ENCODE results near the gene ZCCHC24.
"Not testable (repeated sequence)": the region's sequence is repeated elsewhere in the genome, so short reads cannot be mapped to it uniquely, and the experiment has no call there.

ZCCHC24 gene

DNA sequence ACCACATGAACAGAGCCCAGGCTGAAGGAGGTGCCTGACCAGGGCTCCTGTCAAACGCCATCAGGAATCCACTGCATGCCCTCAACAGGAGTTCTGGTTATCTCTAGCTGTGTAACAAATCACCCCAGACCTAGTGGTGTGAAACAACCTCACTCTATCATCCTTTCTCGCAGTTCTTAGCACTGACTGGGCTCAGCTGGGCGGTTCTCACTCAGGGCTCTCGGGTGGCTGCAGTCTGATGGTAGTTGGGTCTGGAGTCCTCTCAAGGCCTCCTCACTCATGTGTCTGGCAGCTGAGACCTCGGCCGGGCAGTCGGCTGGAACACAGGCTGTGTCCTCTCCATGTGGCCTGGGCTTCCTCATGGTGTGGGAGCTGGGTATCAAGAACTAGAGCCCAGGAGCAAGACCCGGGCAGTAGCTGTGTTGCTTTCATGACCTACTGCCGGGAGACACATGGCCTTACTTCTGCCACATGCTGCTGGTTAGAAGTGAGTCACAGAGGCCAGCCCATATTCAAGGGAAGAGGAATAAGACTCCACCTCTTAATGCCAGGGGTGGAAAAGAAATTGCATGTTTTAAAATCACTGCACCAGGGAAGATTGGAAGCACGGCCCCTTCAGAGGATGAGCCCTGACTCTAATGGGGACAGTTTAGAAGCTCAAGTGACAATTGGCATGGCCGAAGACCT is 107.5 kb downstream of the ZCCHC24 start:
- FAIRE-seq; DNase-seq (ENCODE audit: extremely low spot score, insufficient read length, low read depth): not testable (repeated sequence)

DNA sequence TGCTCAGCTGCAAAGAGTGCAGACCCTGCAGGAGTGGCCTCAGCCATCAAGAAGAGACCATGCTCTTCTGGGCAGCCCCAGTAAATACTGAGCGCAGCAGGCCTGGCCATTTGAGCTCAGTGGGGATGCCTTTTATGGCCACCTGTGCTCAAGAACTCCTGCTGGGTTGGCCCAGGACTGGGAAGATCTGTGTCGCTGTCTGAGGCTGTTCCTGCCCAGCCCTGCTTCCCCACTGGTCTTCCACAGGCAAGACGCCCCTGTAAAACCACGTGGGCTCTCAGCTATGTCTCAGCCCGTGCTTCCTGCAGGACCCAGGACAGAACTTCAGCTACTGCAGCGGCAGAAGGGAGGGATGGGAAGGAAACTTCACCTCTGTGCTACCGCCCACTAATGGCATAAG is 108.7 kb downstream of the ZCCHC24 start:
- DNase-seq (ENCODE audit: extremely low spot score, insufficient read length, low read depth) (no peak), FAIRE-seq (no peak)

DNA sequence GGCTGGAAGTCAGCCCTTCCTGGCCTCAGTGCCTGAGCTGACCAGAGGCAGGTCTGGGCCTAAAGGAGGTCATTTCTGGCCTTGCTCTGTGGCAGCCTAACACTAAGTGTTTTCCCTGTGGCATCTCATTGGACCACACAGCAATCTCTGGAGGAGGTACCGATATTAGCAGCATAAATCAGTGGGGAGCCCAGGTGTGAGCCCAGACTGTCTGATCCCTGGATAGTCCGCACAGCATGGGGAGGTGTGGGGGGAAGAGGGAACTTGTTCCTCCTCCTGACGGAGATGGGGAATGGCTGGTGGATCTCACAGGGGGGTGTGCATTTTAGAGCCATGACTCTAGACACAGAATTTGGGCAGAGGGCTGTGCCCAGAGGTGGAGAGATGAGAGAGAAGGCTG is 109.1 kb downstream of the ZCCHC24 start:
- no peak for FAIRE-seq
- DNase-seq (ENCODE audit: extremely low spot score, insufficient read length, low read depth): no peak

DNA sequence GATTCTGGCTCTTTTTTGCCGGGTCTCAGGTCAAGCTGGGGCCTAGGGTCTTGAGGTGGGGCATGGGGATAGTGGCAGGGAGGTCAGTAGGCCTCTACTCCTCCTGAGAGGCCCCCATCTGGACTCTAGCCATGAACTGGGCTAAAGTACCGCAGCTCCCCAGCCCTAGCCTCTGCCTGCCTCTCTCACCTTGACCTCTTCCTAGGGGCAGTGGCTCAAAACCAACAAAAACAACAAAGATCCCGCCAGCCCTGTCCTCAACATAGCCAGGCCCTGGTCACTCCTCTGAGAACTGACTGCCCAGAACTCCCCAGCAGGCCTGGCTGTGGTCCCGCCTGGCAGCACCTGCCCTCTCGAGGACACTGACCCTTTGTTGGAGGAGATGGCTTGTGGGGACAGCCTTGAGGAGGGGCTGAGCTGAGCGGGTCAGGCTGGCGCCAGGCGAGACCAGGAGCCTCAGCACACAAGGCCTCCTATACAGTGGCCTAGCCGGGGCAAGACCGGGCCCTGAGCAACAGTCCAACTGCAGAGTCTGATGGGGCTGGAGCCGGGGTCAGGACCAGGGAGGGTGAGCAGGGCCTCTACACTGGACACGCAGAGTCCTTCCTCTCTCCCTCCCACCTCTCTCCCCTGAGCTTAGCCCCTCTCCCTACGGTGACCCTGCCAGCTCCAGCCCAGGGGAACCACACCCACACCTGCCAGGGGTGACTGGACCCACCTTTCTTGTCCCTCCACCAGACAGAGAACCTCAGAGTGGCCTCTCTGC is 109.8 kb downstream of the ZCCHC24 start:
- no peak for DNase-seq (ENCODE audit: extremely low spot score, insufficient read length, low read depth)
- no peak for FAIRE-seq

DNA sequence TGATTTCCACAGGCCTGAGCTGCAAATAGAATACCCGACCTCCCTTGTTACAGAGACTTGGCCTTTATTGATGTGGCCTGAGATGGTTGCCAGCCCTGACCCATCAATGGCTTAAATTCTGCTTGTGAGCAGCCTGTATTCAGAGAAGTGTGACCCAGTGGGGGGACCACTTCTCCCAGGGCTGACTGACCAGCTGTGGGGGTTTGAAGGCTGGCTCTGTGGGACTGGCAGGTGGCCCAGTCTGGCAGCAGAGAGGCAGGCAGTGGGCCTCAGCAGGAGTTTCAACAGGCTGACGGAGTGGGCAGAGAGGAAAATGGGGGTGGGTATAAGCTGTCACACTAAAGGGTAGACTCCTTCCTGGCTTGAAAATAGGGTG is 110.3 kb downstream of the ZCCHC24 start:
- no peak for FAIRE-seq
- DNase-seq (ENCODE audit: extremely low spot score, insufficient read length, low read depth): no peak

DNA sequence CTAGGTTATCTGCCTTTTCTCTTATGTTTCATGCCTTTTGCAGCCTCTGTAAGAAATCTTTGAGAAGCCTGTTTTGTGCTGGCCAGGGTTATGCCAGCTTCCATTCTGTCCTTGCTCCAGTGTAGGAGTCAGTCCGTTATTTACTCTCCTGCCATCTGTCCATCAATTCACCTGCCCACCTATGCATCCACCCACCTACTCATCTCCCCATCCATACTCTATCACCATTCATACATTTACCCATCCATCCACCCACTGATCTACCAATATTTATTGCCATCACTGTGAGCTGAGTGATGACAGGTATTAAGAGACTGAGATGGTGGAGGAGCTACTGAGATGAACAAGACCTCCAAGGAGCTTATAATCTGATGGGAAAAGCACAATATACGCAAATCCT is 110.9 kb downstream of the ZCCHC24 start:
- no peak for FAIRE-seq
- no peak for DNase-seq (ENCODE audit: extremely low spot score, insufficient read length, low read depth)

DNA sequence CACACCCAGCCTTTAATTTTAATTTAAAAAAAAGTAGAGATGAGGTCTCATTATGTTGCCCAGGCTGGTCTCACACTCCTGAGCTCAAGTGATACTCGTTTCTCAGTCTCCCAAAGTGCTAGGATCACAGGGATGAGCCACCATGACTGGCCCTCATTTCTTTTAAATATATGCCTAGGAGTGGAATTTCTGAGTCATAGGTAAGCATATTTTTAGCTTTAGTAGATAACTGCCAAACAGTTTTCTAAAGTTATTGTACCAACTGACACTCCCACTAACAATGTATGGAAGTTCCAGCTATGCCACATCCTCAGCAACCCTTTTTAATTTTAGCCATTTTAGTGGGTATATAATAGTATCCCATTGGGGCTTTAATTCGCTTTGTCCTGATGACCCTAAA is 111.9 kb downstream of the ZCCHC24 start:
- FAIRE-seq: no peak

DNA sequence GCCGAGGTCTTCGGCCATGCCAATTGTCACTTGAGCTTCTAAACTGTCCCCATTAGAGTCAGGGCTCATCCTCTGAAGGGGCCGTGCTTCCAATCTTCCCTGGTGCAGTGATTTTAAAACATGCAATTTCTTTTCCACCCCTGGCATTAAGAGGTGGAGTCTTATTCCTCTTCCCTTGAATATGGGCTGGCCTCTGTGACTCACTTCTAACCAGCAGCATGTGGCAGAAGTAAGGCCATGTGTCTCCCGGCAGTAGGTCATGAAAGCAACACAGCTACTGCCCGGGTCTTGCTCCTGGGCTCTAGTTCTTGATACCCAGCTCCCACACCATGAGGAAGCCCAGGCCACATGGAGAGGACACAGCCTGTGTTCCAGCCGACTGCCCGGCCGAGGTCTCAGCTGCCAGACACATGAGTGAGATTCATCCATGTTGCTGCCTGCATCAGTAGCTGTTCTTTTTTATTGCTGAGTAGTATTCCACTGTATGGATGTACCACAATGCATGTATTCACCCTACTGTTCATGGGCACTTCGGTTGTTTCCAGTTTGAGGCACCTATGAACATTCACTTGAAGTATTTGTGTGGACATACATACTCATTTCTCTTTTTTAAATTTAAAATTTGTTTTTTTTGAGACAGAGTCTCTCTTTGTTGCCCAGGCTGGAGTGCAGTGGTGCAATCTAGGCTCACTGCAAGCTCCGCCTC is 112.7 kb downstream of the ZCCHC24 start:
- FAIRE-seq; DNase-seq (ENCODE audit: extremely low spot score, insufficient read length, low read depth): not testable (repeated sequence)

More for the DNA sequence above, 111.9 kb downstream of the ZCCHC24 start:
- no peak for DNase-seq (ENCODE audit: extremely low spot score, insufficient read length, low read depth)
